Measurements from ENCODE around the gene LRRC61.

The LRRC61 gene

DNA sequence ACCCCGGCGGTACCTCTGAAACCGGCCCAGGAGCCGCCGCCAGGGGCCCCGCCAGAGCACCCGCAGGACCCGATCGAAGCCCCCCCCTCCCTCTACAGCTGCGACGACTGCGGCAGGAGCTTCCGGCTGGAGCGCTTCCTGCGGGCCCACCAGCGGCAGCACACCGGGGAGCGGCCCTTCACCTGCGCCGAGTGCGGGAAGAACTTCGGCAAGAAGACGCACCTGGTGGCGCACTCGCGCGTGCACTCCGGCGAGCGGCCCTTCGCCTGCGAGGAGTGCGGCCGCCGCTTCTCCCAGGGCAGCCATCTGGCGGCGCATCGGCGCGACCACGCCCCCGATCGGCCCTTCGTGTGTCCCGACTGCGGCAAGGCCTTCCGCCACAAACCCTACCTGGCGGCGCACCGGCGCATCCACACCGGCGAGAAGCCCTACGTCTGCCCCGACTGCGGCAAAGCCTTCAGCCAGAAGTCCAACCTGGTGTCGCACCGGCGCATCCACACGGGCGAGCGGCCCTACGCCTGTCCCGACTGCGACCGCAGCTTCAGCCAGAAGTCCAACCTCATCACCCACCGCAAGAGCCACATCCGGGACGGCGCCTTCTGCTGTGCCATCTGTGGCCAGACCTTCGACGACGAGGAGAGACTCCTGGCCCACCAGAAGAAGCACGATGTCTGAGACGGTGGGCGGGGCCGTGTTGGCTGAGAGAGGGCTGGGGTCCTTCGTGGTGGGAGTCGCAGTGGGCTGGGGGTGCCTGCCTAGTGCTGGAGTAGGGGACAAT lies 49.3 kb downstream of the LRRC61 start:
- no peak for DNase-seq

DNA sequence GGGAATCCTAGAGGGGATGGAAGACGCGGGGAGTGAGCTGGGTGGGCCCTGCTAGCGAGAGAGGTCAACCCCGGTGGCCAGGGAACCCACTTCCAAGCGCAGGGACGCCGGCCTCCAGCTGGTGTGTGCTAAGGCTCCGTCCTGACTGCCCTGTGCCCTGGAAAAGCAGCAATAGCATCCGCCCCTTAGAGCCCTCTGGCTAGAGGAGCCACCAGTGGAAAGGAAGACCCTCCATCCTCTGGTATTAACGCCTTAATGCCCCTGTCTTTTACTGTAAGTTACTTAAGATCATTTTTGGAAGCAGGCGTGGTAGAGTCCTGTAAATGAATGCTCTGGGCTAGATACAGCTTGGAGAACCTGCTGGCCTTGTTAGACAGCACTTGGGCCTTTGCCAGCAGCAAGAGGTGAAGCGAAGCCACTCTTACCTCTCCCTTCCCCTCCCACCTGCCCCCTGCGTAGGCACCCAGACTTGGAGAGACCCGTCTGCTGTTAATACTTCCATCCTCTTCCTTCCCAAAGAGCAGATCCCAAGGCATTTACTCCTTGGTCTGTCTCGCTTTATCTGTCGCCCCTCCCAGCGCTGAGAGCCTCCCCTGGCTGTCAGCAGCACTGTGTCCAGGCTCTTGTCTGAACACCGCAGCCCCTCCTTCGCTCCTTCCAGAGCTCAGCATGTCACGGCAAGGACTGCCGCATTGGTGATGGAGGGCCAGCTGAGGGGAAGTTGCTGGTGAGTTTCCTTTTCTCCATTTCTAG lies 50.1 kb downstream of the LRRC61 start:
- DNase-seq: no peak

DNA sequence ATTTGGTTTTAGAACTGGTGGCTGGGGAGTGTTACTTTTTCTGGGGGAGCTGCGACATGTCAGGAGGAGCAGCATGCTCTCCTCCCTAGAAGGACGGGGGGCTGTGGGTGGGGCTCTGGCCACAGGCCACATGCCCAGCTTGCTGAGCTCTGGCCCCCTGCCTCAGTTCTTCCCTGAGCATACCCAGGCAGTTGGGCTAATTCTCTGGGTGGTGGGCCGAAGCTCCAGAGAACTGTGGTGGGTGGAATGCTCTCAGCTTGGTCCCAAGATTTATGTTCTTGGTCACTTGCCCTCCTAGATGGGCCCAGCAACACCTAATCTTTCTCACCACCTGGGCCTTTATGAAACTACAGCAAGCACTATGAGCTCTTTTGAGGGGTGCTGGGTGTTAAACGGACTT lies 50.9 kb downstream of the LRRC61 start:
- DNase-seq: no peak

DNA sequence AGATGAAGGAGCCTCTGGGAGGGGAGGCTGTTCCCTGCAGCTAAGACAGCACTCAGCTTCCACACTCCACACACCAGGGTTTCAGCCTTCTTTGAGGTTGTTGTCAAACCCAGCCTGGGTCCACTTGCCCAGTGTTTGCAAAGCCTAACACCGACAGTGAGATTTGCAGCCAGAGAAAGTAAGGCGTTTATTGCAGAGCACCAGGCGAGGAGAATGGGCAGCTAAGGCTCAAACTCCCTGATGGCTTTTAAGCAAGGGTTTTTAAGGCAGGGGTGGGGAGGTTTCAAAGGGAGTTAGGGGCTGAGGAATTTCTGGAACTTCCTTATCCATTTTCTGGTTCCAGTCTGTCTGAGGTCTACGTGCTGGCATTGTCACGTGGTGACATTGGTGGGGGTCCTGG lies 51.3 kb downstream of the LRRC61 start:
- no peak for DNase-seq

DNA sequence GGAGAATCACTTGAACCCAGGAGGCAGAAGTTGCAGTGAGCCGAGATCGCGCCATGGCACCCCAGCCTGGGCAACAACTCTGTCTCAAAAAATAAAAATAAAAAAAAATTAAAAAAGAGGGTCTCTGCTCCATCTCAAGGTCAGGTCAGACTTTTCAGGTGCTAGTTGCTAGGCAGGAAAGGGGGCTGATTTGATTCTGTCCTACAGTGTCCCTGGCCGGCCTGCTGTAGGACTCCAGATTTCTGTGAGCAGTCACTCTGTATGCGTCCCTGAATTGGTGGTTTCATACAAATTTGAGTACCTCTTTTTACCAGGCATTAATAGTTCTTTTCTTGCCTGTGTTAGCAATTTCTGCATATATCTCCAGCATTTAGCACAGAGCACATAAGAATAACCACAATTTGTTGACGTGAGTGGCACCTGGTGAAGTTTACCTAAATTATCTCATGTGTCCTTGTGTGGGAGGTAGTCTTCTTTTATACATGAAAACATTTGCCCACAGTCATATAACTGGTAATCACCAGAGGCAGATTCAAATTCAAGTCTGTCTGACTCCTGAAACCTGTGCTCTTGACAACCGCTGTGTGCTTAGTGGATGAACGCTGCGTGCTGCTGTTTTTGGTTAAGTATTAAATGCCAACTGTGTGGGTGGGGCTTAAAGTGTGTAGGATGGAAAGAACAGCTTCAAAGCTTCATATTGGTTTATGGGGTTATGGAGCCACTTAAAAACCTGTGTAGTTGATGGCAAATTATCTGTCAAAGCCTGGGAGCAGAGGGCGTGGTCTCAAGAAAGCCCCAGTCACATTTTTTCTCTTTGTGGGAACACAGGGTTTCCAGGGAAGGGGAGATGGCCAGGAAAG lies 52.7 kb downstream of the LRRC61 start:
- DNase-seq: no peak

DNA sequence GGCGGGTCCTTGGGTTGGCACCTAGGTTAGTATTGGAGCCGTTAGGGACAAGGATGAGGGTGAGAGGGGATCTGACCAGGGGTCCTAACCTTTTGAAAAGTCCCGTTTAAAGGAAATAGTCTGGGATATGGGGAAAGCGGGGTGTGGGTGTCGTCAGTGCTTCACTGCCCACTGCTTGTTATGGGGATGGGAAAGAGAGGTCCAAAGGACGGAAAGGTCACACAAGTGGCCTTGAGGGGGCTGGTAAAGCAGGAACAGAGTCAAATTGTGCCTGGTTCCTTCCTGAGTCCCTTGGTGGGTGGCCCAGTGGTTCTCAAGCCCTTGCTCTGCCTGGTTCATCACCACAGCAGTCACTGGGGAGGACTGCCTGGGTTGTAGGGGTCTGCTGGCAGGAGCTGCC lies 53.4 kb downstream of the LRRC61 start:
- no peak for DNase-seq

DNA sequence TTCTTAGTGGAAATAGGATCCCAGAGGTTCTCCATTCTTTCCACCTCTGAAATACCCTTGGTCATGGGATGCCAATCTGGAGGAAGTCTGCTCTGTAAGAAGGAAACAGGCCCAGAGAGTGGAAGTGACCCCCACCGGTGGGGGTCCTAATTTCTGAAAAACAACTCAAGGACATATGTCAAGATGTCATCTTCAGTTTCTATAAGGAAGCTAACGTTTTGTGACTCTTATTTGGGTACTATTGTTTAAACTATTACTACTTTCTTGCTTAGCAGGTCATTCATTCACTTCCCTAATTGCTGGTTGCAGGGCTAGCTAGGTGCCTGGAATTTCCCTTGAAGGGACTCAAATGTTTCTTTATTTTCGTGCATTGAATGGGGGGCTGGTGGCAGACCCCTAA lies 54.0 kb downstream of the LRRC61 start:
- DNase-seq: no peak

DNA sequence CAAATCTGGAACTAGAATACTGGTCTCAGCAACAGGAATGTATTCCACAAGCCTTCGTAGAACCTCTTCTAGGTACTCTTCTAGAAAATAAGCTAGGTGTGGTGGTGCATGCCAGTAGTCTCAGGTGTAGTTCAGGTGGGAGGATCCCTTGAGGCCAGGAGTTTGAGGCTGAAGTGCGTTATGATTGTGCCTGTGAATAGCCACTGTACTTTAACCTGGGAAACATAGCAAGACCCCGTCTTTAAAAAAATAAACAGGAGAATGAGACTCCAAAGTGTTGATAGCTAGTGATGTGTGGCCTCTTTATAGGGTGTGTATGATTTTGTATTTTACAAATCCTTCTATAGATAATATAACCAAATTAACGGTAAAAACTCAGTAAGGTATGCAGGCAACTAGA lies 54.5 kb downstream of the LRRC61 start:
- DNase-seq: no peak

DNA sequence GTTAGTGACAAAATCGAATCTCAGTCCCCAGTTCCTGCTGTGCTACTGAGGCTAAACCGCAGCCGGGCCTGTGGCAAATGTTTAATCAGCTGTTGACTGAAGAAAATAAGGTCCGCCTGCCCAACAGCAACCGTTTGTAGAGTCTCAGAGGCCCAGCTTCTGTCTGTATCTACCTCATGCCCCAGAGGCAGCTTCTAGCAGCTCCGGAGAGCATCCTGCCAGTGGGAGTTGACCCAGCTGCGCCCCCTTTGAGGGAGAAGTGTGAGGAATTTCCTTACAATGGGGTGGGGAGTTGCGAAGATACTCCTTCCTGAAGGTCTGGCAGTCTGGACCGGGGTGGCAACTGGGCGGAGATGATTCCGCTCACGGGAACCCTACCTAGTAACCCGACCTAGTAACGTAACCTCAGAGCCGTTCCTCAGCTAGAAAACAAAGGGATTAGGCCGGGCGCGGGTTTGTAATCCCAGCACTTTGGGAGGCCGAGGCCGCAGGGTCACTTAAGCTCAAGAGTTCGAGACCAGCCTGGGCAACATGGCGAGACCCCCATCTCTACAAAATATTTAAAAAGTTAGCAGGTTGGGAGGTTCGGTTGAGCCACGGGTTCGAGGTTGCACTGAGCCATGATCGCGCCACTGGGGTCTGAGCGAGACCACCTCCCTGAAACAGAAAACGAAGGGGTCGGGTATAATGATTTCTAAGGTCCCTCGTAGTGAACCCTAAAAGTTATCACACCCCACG lies 55.1 kb downstream of the LRRC61 start:
- peak; percentile 56 for DNase-seq

DNA sequence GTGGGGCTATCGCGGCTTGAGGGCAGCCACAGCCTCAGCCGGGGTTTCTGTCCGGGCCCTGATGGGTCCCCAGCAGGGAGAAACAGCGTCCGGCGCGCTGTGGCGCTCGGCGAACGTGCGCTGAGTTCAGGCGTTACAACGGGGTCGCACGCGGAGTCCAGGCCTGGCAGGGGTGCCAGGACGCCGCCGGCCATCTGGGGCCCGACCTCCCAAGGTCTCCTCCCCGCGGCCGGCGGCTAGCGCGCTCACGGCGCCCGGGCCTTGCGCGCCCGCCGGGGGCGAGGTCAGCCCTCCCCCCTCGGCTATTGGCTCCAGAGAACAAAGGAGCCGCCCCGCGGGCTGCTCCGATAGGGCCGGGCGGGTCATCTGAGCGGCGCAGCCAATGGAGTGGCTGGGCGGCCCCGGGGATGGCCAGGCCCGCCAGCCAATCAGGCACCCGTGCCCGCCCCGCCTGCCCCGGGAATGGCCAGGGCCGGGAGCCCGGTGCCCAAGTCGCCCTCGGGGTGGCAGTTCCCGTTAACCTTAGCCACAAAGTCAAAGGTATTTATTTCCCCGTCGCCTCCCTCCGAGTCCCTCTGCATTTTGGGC lies 55.8 kb downstream of the LRRC61 start, which contains the start of gene ZNF775:
TSS of gene ZNF775 (plus strand) at position 478 of the 588 bp plus-strand sequence. CDS start 9,141 bp downstream, outside the sequence.
- DNase-seq: peak; percentile 97

DNA sequence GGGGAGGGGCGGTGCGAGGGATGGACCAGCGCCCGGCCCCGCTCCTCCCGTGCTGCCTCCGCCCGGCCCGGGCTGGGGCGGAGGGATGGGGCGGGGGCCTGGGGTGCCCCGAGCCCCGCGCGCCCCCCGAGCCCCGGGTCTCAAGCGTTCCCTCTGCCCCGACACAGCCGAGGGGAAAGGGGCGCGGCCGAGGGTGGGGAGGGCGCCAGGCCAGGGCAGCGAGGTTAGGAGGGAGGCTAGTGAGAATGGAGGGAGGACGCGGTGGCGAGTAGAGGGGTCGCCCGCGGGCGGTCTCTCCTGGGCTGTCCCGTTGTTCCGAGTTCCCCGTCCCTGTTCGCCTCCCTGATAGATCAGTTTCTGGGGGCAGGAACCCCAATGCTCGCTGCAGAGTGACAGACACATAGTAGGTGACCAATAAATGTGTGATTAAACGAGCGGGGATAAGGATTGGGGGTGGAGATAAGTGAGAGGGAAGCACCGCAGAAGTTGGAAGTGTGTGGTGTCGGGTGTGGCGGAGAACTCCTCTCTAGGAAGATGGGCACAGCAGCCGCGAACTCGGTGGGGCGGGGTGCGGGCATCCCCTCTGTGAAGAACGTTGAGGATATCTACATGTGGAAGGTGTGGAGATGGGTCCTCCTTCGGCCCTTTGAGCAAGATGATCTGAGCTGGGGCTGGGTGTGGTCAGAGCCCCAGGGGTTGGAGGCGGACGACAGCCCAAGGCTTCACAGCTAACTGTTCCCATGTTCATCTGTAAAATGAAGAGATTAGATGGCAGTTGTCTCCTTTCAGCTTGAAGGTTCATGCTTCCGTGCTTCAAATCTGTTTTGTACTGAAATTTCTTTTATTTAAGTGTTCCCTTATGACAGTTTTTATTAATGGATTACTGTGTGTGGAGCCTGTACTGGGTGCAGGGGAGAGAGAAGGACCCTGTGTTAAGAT lies 56.6 kb downstream of the LRRC61 start:
- peak; percentile 54 for DNase-seq

DNA sequence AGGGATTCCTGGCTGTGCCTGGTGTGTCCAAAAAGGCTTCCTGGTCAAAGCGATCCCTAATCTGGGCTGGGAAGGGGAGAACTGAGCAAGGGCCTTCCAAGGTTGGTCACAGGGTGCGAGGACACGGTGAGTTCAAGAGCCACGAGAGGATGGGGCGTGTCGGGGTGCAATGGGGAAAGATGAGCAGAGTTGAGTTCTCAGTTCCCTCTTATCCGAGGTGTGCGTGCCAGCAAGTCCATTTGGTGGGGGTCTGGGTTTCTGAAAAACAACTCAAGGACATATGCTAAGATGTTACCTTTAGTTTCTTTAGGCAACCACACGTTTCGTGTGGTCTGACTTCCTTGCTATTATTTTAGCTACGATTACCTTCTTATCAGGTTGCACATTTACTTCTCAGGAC lies 57.3 kb downstream of the LRRC61 start:
- no peak for DNase-seq

DNA sequence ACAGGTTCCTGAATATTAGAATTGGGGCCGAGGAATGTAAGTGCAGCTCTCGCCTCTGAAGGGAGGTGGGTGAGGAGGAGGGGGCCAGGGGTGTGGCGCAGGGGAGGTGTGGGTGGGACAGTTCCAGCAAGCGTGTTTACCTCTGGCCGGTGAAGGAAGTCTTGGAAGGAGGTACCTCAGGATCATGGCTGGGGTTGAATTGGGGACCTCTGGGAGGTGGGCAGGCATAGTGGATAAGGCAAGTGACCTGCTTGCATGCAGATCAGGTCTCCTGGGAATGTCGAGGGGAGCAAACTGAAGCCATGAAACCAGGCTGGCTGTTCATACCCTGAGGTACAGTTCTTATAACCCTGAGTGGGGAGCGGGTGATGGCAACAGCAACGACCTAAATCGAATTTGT lies 57.9 kb downstream of the LRRC61 start:
- no peak for DNase-seq

DNA sequence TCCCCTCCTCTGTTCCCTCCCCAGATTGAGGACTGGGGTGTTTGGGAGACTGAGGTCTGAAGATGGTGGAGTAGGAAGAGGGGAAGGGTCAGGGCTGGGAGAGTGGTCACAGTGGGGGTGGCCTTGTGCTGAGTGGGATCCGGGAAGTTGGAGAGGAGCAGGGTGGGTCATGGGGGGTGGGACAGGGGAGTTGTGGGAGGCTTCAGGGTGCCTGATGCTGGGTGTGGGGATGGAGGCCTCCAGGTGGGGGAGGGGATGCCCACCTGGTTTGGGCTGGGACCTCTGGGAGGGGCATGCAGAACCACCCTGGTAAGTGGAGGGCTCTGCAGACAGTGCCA lies 58.6 kb downstream of the LRRC61 start:
- no peak for DNase-seq

DNA sequence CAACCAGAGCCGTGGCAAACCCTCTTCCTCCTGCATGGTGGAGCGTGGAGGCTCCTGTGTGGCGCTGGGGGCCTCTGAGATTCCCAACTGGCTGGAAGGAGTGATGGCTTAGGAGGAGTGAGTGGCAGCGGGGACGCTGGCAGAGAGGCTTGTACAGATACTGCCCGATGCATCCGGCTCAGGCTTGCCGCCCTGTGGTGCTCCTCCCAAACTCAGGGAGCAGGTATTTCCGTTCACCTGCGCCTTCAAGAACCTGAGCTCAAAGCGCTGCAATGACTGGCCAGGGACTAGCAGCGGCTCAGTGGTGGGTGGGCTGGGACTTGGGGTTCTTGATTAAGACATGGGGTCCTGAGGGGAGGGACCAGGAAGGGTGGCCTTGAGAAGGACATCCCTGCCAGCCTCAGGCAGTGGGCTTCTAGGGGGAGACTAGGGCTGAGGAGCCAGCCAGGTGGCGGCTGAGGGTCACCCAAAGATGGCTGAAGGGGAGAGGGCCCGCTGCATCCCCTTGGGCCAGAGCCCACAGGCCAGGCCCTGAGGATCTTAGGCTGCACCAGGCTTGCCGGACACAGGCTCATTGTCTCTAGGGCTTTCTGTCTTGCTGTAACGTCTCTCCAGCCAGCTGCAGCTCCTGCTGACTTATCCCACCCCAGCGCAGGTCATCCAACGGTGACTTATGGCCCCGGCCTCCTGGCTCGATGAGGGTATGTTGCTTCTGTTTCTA lies 59.1 kb downstream of the LRRC61 start:
- peak; percentile 52 for DNase-seq

DNA sequence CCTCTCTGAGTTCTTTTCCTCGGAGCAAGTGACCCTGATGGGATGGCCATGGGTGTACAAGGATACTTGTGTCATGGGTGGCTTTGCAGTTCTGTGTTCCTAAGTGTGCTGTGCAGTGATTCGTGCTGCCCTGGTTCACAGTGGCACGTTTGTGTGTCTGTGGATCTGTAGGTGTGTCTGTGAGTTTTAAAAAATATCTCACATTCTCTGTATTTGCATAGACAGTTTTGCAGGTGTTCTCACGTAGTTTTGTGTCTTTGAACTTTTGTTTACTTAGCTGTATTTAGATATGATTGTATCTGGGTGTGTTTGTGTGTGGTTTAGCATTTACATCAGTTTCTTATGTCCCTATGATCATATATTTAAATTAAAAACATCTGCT lies 59.7 kb downstream of the LRRC61 start:
- no peak for DNase-seq

DNA sequence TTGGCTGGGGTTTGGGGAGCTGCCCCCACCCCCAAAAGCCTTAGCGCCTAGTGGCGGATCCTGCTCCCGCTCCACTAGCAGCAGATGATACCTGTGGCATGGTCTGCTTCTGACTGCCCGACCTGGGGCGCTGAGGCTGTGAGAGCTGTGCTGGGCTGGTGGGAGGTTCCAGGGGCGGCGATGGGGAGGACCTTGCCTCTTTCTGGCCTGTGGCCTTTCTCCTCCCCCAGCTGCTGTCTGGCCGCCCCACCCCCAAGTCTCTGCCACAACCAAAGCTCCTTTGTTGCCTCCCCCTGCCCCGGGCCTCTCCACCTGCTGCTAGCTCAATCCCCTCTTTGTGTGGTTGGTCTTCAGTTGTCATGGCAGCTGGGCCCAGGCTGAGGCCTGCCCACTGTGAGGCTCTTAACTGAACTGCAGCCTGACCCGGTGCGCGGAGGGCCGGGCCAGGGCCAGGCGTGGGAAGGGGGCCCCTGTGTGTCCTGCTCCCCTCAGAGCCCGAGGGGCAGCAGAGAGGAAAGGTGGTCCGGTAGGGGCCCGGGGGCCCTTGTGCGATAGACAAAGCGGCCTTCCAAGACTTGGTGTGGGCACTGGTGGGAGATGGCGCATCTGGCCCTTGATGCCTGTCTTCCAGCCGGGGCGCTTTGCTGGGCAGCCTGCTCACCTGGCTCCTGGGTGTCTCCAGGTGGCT lies 60.7 kb downstream of the LRRC61 start:
- DNase-seq: peak; percentile 95

DNA sequence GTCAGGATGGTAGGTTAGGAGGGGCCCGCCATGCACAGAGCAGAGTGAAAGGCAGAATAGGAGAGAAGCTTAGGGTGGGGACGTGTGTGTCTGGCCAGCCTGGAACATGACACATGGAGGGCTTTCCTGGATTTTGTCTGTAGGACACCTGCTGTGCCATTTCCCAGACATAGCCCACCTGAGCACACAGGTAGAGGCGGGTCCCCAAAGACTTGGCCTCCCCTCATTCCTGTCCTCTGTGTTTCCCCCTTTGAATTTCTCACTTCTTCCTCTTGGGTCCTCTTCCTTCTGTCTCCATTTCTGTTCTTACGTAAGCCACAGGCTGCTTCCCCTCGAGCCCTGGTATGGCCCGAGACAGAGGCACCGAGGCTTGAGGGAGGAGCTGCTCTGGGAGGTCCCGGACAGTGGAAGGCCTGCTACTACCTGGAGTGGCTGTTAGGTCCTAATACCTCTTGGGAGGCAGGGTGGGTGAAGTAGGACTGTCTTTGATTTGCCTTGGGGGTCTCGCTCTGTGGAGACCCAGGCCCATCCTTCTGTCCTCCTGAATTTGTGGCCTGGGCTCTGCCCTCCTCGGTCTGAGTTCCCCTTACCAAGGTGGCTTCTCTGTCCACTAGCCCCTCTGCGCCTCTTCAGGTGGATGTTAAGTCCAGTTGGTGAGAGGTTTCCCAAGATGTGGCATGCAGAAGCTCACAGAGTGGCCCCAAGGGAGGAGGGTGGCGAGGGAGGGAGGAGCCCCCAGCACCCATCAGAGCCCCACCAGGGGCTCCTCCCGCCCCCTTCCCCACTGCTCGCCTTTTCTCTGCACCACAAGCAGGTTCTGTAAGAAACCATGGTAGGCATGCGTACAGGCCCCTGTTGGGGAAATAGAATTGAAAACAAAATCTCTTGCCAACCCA lies 61.5 kb downstream of the LRRC61 start:
- peak; percentile 51 for DNase-seq

DNA sequence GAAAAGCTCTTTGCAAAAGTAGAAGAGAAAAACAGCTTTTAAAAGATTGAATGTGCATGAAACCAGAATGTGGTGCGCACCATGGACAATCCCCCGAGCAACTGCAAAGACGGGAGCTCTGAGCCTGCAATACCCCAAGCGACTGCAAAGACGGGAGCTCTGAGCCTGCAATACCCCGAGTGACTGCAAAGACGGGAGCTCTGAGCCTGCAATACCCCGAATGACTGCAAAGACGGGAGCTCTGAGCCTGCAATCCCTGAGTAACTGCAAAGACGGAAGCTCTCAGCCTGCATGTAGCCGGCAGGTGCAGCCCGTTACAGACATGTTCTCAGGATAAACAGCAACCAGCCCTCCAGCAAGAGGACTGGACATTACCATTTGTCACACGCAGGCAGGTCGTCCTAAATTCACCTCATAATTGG lies 62.2 kb downstream of the LRRC61 start:
- DNase-seq: peak; percentile 38

All from midbrain (tissue), 1 donor.